Body of pancreas (tissue), 4 donors: ENCODE data around the gene LRRFIP2. TPM values are rescaled to one million over a fixed set of nuclear protein-coding genes. Genes with fewer than 3 reads are reported as not detected.
A peak's percentile ranks its signal among the peaks of the same experiment; 100 is the strongest.

Source experiments
- ATAC-seq: fragments of 150-250 bp; one replicate; pipeline ENCODE4 v1.9.1; 2016
- DNase-seq, 4 donors: peaks; one replicate each; pipeline ENCODE4 v3.0.0-alpha.2; 2019
- H3K27ac ChIP-seq, 4 donors: fragments of 200-600 bp; sonication (generic); 1 replicate in 3 of 4; 2 replicates in 1 of 4; pipeline versions ENCODE4 v1.5.1 to v1.6.1; 2016 to 2019; ENCODE audit warnings: mild to moderate bottlenecking in 1 of 4, mixed read lengths in 1 of 4, moderate library complexity in 1 of 4
- H3K27me3 ChIP-seq, 2 donors: fragments of 200-600 bp; sonication (generic); one replicate each; pipeline ENCODE4 v1.6.0; 2016; ENCODE audit warnings: mild to moderate bottlenecking in 1 of 2
- H3K36me3 ChIP-seq, 2 donors: fragments of 200-600 bp; sonication (generic); replicated peaks in 1 of 2; 2 replicates each; pipeline ENCODE4 v1.5.1; 2016; ENCODE audit warnings: low read depth in 2 of 2; ENCODE audit not compliant: insufficient read depth in 1 of 2
- H3K4me1 ChIP-seq: fragments of 200-600 bp; sonication (generic); one replicate; pipeline ENCODE4 v1.6.0; 2016
- H3K4me3 ChIP-seq, 2 donors: fragments of 200-600 bp; sonication (generic); 1 replicate in 1 of 2; 2 replicates in 1 of 2; pipeline ENCODE4 v1.5.1; 2016 to 2019
- H3K9me3 ChIP-seq, 3 donors: fragments of 200-600 bp; sonication (generic); 1 replicate in 2 of 3; 2 replicates in 1 of 3; pipeline ENCODE4 v1.5.1; 2016
- POLR2A ChIP-seq, 3 donors: fragments of 450-650 bp; IDR thresholded peaks; one replicate each; pipeline ENCODE4 v1.6.1; 2016; ENCODE audit warnings: antibody characterized with exemption in 3 of 3, mild to moderate bottlenecking in 2 of 3
- WGBS, 2 donors: methylation state at CpG; one replicate each; pipeline ENCODE4 v1.1.5; 2017; 5-methylcytosine and 5-hydroxymethylcytosine counted together
- intact Hi-C: fragments of 100-400 bp; cut with DNase I; formaldehyde crosslinking; loops from one replicate; pipeline ENCODE4 v1.15.1; 2023
- total RNA-seq, 2 donors: library from RNA; depleted of rRNA; stranded (reverse); fragments of >200 nt; gene quantifications; one replicate each; pipeline ENCODE4 v1.1.0, GENCODE V29; 2016
- TF ChIP-seq, protein P1 (sequence below), 7 experiments: fragments of 450-650 bp in 4 of 7; fragments of 200-600 bp in 3 of 7; sonication (generic) in 3 of 7; IDR thresholded peaks; one replicate each; pipeline ENCODE4 v1.5.1; 2016 to 2019; ENCODE audit warnings: antibody characterized with exemption in 7 of 7

The LRRFIP2 gene
- total RNA-seq, 2 donors from 2014 or later = 23.4 to 56.6 TPM

DNA sequence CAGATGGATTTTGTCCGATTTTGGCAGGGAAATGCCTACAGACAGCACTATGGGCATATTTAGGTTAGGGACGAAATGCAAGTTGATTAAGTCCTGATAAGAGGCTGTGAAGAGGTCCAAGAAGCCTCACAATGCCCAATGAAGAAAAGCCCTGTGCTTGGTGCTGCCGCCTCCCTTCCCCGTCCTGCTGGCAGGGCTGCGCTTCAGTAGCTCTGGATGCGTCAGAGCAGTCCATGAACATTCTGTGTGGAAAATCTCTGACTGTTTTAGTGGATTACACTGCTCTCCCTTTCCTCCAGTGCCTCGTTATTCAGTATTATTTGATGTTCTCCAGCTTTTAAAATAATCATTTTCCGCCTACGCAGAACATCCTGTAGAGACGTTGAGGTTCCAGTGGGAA, 141.4 kb downstream of the LRRFIP2 start:
- peak overlapping the region in 1 of 4 donors; percentile 13 for H3K27ac ChIP-seq
- H3K36me3 ChIP-seq = peaks cover 0 to 5% of the 10 kb centered on the region in 2 donors
- peak in 1 of 4 donors; percentile 30 for DNase-seq
- WGBS, 2 donors = 83 to 86% methylated on average over 10 of the region's 10 CpGs
- TF ChIP-seq, protein P1, sequence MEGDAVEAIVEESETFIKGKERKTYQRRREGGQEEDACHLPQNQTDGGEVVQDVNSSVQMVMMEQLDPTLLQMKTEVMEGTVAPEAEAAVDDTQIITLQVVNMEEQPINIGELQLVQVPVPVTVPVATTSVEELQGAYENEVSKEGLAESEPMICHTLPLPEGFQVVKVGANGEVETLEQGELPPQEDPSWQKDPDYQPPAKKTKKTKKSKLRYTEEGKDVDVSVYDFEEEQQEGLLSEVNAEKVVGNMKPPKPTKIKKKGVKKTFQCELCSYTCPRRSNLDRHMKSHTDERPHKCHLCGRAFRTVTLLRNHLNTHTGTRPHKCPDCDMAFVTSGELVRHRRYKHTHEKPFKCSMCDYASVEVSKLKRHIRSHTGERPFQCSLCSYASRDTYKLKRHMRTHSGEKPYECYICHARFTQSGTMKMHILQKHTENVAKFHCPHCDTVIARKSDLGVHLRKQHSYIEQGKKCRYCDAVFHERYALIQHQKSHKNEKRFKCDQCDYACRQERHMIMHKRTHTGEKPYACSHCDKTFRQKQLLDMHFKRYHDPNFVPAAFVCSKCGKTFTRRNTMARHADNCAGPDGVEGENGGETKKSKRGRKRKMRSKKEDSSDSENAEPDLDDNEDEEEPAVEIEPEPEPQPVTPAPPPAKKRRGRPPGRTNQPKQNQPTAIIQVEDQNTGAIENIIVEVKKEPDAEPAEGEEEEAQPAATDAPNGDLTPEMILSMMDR (IDR thresholded peaks at IDR 0.05) = no peak
- no peak for TF ChIP-seq POLR2A (IDR thresholded peaks at IDR 0.05)
- no peaks in the 10 kb centered on the region for H3K27me3 ChIP-seq
- peaks cover 0 to 8% (median 0%) of the 10 kb centered on the region in 3 donors for H3K9me3 ChIP-seq
- no peaks in the 10 kb centered on the region for H3K4me1 ChIP-seq
- intact Hi-C loops = no loop called here
- no peak overlapping the region for H3K4me3 ChIP-seq
- ATAC-seq = peak; percentile 58

DNA sequence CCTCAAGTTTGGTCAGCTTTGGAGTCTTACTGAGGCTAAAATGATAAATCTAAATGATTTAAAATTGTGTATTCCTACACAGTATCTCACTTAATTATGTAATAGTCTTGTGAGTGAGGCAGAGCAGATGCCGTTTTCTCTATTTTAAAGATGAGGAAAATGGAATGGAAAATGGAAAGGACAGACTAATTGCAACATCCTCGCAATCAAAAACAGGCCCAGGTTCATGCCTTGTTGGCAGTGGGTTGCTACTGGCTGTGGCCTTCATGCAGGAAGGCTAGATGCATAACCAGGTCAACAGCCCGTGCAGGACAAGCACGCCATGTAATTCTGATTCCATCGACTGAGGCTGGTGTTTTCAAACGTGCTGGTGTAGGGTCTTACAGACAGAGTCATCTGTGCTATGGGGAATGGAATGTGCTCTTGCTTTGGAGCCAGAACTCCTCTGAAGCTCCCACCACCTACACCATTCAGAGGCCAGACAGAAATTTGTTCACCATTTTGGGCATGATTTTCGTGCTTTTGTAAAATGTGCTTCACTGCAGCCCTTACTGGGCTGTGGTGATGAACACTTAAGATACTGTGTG, 143.2 kb downstream of the LRRFIP2 start:
- DNase-seq (peak in 1 of 4 donors; percentile 27), ATAC-seq (peak; percentile 32)
- peaks cover 0 to 5% (median 0%) of the 10 kb centered on the region in 3 donors for H3K9me3 ChIP-seq
- TF ChIP-seq, protein P1 (IDR thresholded peaks at IDR 0.05) = no peak
- TF ChIP-seq POLR2A (IDR thresholded peaks at IDR 0.05) = no peak
- peaks cover 0 to 5% of the 10 kb centered on the region in 2 donors for H3K36me3 ChIP-seq
- H3K4me3 ChIP-seq = no peak overlapping the region
- H3K27ac ChIP-seq = no peak overlapping the region
- 76 to 78% methylated on average over 5 to 7 of the region's 7 CpGs for WGBS, 2 donors
- intact Hi-C loops = no loop called here
- H3K4me1 ChIP-seq = no peaks in the 10 kb centered on the region
- no peaks in the 10 kb centered on the region for H3K27me3 ChIP-seq

DNA sequence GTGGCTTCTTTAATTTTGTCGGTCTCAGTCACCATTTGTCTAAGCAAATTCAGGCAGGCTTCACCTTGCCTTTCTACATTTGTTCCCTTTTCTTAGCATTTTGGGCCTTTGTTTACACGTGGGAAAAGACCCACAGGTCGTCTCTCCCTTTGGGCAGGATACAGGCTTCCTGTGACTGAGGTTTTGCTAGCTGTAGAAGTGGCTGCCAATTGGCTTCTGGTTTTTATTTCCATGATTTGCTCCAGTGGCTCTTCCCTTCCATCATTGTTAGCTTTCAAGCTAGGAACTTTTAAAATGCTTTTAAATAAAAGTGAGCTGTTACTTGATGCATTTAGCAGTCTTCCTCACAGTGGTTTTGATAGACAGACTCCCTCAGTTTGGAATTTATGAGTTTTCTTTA, 143.8 kb downstream of the LRRFIP2 start:
- Histone ChIP-seq H3K27me3 (no peaks in the 10 kb centered on the region), H3K4me1 (no peaks in the 10 kb centered on the region), H3K27ac (peak overlapping the region in 1 of 4 donors; percentile 22), H3K9me3 (no peaks in the 10 kb centered on the region), H3K36me3 (peaks cover 0 to 5% of the 10 kb centered on the region in 2 donors), H3K4me3 (no peak overlapping the region)
- intact Hi-C loops = no loop called here
- TF ChIP-seq, protein P1 (IDR thresholded peaks at IDR 0.05) = no peak
- no peak for TF ChIP-seq POLR2A (IDR thresholded peaks at IDR 0.05)
- no peak for ATAC-seq
- DNase-seq = no peak
- WGBS, 2 donors = 71 to 72% methylated on average over 3 of the region's 3 CpGs

DNA sequence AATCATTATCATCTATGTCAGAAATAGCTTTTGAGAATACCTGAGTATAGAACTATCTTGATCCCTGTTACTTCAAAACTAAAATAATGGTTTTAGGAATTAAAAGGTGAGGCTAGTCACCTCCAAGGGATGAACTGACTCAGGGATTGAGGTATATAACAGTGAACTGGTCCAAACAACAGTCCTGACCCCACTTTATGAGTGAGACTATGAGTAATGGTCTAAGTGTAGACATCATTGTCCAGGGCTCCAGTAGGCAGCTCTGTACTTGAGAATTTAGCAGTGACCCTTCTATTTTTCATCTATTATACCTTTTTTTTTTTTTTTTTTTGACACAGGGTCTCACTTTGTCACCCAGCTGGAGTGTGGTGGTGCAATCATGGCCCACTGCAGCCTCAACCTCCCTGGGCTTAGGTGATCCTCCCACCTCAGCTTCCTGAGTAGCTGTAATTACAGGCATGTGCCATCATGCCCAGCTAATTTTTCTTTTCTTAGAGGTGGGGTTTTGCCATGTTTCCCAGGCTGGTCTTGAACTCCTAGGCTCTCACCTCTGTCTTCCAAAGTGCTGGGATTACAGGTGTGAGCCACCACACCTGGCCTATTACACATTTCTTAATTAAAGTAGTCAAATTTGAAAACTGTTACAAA, 144.7 kb downstream of the LRRFIP2 start:
- DNase-seq (no peak), ATAC-seq (no peak)
- intact Hi-C loops = no loop called here
- peaks cover 0 to 5% of the 10 kb centered on the region in 2 donors for H3K36me3 ChIP-seq
- TF ChIP-seq POLR2A (IDR thresholded peaks at IDR 0.05) = no peak
- TF ChIP-seq, protein P1 (IDR thresholded peaks at IDR 0.05) = no peak
- no peaks in the 10 kb centered on the region for H3K4me1 ChIP-seq
- H3K9me3 ChIP-seq = no peaks in the 10 kb centered on the region
- H3K27ac ChIP-seq = no peak overlapping the region
- H3K27me3 ChIP-seq = no peaks in the 10 kb centered on the region
- H3K4me3 ChIP-seq = no peak overlapping the region

DNA sequence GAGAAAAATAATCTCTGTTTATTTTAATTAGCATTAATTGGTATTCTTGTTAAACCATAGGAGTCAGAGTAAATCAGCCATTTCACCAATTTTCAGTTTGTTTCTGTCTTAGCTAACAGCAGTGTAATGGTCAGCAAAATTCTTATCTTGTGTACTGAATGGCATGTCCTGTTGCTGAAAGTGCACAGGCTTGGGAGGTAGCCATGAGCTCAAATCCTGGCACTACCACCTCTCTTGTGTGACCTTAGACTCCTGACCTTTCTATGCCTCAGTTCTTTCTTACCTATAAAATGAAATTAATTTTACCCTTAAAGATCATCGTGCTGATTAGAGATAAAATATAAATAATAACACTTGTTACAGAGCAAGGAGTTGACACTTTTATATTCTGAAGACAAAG, 145.3 kb downstream of the LRRFIP2 start:
- Histone ChIP-seq H3K4me3 (no peak overlapping the region), H3K27ac (no peak overlapping the region), H3K9me3 (no peaks in the 10 kb centered on the region), H3K4me1 (no peaks in the 10 kb centered on the region), H3K27me3 (no peaks in the 10 kb centered on the region), H3K36me3 (peaks cover 0 to 5% of the 10 kb centered on the region in 2 donors)
- DNase-seq = no peak
- intact Hi-C loops = no loop called here
- WGBS, 2 donors = 69 to 77% methylated on average over 1 of the region's 1 CpG
- TF ChIP-seq, protein P1 (IDR thresholded peaks at IDR 0.05) = no peak
- no peak for TF ChIP-seq POLR2A (IDR thresholded peaks at IDR 0.05)
- no peak for ATAC-seq
